Limb (tissue), 2 donors: ENCODE results near the gene CIRBP.
A peak's percentile ranks its signal among the peaks of the same experiment; 100 is the strongest.

ENCODE experiments used
- DNase-seq, 2 donors: peaks; one replicate each; pipeline ENCODE4 v3.0.0-alpha.2; 2016; ENCODE audit errors: extremely low spot score in 2 of 2

CIRBP gene

DNA sequence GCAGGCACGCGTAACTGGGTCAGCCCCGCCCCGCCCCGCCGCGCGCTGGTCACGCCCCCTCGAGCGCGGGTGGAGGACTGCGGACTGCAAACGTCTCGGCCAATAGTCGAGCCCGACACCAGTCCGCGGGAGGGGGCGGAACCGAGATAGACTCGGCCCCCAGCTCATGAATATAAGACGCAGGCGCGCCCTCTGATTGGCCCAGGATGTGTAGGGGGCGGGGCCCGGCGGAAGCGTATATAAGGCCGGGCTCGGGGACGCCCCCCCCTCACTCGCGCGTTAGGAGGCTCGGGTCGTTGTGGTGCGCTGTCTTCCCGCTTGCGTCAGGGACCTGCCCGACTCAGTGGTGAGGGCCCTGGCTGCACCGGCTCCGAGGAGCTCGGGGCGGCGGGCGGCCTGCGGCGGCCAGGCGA, at the start of gene CIRBP:
Gene CIRBP (plus strand): TSS at position 268 of the 413 bp plus-strand sequence. CDS start 1,602 bp downstream, outside the sequence.
- peak; percentile 99 for DNase-seq

DNA sequence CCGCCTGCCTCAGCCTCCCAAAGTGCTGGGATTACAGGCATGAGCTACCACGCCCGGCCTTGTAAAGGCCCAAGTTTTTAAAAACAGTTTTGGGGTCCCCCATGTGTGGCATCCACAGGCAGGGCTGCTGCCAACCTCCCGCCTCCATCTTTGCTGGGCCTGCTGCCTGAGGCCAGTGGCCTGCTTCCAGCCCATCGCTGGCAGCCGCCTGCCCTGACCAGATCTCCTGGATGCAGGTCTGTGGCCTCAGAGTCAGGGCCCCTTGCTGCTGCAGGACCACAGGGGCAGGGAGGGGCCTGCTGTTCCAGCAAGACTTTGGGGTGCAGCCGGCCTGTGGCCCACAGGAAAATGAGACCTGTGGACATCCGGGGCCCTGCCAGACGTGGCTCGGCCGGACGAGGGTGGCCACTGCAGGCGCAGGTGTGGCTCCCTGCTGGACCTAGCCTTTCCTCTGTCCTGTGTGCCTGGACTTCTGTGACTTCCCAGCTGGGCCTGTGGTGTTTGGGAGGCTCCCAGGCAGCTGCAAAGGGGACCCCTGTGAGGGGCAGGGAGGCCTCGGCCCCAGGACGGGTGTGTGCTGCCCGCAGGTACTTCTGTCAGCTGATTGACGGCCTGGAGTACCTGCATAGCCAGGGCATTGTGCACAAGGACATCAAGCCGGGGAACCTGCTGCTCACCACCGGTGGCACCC, 49.2 kb upstream of the CIRBP start:
- DNase-seq, result no peak

DNA sequence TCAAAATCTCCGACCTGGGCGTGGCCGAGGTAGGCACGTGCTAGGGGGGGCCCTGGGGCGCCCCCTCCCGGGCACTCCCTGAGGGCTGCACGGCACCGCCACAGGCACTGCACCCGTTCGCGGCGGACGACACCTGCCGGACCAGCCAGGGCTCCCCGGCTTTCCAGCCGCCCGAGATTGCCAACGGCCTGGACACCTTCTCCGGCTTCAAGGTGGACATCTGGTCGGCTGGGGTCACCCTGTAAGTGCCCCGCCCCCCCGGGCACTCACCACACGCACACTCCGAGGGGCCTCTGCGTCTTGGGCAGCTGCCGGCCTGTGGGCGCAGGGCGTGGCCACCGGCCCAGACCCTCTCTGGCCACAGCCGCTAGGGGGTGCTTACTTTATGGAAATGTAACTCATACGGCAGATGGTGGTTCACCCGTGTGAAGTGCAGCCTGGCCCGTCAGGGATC, 48.6 kb upstream of the CIRBP start:
- no peak for DNase-seq

DNA sequence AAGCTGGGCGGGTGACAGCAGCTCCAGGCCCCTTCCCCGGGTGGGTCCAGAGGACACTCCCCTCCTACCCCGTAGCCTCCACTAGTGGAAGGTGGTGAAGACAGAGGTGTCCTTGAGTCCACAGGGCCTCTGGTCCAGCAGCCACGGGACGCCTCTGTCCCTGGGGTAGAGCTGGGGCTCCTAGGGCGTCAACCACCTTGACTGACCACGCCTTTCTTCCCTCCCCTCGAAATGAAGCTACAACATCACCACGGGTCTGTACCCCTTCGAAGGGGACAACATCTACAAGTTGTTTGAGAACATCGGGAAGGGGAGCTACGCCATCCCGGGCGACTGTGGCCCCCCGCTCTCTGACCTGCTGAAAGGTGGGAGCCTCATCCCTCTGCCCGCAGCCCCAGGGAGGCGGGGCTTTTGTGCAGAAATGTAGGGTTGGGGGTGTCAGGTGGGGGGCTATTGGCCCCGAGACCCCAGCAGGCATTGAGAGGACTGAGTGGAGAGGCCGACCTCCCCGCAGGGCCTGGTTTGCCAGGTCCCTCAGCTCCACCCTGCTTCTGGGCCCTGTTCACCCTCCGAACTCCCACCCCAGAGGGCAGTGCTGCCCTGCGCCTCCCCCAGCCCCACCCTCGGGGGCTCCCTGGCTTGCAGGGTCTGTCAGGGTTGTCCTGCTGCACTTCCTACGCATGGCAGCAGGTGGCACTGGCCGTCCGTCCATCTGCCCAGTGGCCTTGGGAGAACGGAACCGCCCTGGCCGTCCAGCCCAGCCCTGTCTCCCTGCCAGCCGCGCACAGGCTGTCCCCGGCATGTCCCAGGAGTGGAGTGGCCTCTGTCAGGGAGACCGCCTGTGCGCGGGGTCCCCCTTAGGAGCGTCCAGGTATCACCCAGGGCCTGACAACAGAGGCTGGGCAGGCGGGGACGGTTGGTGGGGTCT, 47.9 kb upstream of the CIRBP start:
- peak in 1 of 2 donors; percentile 73 for DNase-seq

DNA sequence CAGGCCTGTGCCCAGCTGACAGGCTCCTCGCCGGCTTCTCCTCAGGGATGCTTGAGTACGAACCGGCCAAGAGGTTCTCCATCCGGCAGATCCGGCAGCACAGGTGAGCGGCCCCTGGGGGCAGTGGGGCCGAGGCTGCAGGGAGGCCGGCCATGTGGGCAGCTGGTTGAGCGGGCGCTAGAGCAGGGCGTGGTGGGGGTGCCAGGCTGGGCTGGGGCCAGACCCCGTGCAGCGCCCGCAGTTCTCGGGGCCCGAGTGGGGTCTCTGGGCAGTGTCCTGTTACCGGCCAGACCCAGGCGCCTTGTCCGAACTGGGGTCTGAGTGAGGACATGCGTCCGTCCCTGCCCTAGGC, 47.3 kb upstream of the CIRBP start:
- DNase-seq, result no peak

DNA sequence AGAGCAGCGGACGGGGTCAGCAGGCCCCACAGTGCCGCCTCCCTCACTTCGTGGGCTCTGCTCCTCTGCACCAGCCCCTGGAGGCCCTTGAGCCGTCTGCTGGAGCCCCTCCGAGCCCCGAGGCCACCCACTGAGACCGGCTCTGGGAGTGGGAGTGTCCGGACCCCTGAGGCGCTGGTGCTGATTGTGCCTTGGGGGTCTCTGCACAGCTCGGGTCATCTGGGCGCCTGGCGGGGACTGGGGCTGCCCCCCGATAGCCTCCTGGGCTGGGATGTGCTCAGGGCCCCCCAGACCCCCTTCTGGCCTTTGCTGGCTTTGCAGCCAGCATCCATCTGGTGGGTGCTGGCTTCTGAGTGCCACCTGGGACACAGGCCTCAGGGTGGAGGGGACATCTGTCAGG, 46.7 kb upstream of the CIRBP start:
- no peak for DNase-seq

DNA sequence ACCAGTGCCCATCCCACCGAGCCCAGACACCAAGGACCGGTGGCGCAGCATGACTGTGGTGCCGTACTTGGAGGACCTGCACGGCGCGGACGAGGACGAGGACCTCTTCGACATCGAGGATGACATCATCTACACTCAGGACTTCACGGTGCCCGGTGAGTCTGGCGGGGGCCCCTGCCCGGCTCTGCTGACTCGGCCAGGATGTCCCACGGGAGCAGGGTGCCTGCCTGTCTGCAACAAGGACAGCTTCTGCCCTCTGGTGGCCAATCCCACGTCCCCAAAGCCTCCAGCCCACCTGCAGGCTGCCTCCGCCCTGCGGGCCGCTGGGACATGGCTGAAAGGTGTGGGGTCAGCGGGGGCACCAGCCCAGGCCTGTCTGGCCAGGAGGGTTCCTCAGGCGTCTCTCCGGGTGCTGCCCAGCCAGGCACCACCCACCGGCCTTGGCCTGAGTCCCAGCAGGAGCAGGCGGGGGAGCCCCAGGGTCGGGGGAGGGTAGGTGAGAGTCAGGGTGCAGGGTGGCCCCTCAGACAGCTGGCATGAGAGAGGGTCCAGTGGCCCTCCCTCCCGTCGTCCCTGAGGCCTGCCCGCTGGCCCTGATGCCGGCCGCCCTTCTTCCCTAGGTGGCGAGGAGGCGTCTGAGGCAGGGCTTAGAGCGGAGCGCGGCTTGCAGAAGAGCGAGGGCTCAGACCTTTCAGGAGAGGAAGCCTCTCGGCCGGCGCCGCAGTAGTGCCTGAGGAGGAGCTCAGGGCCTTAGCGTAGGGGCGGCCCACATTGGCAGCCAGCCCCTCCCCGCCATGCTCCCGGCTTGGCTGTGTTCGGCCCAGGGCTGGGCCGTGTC, 45.9 kb upstream of the CIRBP start:
- DNase-seq, result no peak

DNA sequence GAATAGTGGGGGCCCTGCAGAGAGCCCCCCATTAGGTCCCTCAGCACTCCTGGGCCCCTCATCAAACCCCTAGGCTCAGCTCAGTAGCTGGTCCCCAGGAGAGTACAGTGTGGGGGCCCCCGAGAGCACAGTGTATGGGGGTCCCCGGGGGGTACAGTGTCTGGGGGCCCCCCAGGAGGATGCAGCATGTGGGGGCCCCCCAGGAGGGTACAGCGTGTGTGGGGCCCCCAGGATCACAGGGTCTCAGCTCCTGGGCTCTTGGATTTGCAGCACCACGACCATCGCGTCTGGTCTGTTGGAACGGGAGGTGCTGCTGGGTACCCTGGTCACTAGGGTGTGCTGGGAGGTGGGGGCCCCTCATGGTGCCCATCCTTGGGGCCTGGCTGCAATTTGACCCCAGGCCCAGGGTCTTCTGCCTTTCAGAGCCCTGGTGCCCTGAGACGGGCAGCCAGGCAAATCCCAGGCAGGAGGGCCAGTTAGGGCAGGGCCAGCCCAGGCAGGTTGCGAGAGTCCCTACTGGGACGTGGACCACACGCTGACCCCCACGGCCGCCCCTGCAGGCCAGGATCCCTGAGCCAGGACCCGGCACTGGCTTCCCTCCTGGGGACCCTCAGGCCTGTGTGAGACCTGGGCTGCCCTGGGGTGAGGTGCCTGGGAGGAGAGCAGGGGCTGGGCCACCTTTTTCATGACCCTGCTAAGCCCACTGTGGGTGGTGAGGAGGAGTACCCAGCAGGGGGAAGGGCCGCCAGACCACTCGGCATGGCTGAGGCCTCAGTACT, 44.9 kb upstream of the CIRBP start:
- no peak for DNase-seq

DNA sequence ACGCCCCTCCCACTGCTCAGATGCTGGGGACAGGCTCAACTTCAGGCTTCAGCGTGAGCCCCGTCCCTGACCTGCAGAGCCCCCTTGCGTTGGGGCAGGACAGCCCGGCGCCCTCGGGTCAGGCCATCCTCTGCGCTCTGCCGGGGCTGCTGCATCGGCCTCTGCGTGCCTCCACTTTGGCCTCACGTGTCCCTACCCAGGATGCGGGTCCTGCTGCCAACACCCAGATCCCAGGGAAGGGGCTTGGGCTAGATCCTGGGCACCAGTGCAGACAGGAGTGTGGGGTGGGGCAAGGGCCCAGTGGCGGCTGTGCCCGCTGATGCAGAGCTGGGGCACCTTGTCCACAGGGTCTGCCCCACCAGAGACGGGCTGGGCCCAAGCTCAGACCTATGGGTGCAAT, 44.3 kb upstream of the CIRBP start:
- no peak for DNase-seq

DNA sequence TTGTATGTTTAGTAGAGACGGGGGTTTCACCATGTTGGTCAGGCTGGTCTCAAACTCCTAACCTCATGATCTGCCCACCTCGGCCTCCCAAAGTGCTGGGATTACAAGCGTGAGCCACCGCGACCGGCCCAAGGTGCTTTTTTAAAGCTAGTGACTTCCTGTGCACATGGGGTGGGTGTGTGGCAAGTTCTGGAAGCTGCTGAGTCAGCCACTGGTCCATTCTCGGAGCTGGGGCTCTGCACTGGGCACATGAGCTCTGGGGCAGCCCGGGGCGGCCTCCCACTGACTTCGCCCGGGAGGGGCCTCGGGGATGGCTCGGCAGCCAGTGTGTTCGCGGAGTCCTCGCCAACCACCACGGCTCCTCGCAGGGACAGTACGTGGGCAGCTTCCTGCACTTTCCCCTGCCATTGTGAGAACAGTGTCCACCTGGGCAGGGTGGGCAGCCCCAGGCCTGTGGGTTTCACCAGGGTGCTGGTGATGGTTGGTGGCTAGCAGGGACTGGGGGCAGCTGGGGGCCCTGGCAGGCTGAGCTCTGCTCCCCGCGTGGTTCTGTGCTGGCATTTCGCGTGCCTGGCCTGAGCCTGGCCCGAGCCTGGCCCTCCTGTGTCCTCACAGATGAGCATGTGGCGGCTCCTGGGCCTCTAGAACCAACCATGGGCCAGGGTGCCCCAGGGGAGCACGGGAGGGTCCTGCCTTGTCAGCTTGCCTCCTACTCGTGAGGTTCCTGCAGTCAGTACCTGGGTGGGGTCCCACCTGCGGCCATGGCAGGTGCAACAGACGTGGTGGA, 43.5 kb upstream of the CIRBP start:
- DNase-seq, result no peak

DNA sequence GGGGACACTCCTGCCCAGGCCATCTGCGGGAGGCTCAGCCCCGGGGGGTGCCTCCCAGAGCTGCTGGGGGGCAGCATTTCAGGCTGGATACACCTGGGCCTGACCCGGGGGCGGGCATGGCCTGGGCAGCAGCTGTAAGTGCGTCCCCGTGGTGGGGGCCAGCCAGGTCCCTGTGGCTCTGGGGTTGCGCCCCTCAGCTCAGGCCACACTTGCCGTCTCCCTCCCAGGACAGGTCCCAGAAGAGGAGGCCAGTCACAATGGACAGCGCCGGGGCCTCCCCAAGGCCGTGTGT, 43.0 kb upstream of the CIRBP start:
- DNase-seq, result no peak

DNA sequence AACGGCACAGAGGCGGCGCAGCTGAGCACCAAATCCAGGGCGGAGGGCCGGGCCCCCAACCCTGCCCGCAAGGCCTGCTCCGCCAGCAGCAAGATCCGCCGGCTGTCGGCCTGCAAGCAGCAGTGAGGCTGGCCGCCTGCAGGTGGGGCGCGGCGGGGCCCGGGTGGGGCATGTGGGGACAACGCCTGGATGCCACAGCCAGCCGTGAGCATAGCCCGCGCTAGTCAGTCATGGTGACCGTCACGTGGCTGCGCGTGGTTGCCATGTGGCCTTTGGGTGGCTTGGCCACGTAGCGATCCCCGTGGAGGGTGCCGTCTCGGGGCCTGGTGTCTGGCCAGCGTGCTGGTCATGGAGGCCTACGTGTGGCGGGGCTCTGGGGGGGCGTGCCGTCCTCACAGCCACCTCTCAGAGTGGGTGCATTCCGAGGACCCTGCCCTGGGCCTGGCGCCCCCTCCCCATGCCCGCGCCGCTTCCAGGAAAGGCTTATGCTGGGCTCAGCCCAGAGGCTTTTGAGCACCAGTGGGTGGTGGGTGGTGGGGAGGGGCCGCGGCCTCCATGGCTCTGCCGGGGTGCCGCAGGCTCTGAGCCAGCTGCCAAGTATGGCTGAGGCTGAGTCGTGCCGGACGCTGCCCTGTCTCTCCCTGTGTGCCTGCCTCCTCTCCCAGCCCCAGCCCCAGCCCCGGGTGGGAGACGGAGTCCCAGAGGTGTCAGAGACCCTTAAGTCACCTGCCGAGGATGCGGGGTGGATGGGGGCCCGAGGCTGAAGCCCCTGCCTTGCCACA, 42.4 kb upstream of the CIRBP start:
- no peak for DNase-seq

DNA sequence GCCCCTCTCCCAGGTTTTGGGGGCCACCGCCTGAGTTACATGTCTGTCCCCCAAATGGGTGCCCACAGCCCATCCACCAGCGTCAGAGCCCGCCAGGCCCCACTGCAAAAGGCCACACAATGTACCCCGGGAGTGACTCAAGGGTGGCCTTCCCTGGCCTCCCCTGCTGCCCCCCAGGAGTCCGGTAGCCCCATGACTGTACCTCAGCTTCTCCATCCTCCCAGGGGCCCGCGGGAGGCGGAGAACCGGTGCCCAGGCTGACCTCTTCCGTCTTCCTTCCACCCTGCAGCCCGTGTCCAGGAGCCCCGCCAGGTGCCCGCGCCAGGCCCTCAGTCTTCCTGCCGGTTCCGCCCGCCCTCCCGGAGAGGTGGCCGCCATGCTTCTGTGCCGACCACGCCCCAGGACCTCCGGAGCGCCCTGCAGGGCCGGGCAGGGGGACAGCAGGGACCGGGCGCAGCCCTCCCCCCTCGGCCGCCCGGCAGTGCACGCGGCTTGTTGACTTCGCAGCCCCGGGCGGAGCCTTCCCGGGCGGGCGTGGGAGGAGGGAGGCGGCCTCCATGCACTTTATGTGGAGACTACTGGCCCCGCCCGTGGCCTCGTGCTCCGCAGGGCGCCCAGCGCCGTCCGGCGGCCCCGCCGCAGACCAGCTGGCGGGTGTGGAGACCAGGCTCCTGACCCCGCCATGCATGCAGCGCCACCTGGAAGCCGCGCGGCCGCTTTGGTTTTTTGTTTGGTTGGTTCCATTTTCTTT, 41.7 kb upstream of the CIRBP start:
- no peak for DNase-seq

DNA sequence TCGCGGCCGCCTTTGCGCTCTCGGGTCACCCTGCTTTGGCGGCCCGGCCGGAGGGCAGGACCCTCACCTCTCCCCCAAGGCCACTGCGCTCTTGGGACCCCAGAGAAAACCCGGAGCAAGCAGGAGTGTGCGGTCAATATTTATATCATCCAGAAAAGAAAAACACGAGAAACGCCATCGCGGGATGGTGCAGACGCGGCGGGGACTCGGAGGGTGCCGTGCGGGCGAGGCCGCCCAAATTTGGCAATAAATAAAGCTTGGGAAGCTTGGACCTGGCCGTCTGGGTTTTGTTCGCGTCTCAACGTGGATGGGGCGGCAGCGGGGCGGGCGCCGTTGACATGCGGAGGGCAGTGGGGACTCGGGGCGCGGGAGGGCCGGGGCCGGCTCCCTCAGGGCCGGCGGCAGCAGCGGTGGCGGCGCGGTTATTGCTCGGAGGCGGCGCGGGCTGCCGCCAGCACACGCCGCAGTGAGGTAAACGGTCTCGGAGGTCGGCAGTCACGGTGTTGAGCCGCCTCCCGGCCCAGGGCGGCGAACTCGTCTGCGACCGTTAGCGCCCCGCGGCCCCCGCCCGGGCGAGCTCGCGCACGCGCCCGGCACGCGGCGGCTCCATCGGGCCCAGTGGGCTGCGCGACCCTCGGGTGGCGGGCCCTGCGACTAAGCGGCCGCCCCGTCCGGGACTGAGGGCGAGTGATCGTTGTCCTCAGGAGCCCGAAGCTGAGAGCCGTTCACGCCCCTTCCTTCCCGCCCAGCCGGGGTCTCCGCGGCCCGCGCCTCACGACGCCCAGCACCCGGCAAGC, 40.8 kb upstream of the CIRBP start:
- no peak for DNase-seq

DNA sequence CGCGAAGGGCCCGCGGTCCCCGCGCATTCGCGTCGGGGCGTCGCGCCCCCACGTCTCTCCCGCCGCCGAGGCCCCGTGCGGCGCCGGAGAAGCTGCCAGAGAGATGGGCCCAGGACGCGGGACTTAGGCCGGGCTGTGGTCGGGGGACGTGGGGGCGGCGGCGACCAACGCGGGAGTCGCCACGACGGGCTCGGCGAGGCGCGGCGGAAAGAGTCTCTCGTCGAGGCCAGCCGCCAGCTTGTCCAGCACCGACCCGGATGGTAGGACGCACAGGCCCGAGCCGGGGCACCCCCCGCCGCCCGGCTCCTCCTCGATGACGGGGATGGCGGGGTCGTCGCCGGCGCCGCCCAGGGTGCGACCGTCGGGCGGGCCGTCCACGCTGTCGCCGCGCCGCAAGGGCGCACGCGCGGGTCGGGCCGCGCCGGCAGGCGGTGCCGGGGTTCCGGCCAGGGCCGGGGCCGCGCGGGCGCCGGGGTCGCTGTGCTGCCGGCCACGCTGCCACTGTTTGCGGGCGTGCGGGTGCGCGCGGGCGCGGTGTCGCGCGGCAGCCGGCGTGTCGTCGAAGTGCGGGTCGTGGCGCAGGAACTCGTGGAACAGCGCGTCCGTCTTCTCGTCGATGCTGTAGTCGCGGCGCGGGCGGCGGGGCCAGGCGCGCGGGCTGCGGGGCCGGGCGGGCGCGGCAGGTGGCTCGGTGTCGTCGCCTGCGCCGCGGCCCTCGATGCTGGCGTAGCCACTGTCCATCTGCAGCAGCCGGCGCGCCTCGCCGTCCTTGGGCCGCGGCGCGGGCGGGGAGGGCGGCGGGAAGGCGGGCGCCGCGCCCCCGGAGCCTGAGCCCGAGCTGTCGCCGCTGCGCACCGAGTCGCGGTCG, 39.8 kb upstream of the CIRBP start:
- DNase-seq, result no peak

DNA sequence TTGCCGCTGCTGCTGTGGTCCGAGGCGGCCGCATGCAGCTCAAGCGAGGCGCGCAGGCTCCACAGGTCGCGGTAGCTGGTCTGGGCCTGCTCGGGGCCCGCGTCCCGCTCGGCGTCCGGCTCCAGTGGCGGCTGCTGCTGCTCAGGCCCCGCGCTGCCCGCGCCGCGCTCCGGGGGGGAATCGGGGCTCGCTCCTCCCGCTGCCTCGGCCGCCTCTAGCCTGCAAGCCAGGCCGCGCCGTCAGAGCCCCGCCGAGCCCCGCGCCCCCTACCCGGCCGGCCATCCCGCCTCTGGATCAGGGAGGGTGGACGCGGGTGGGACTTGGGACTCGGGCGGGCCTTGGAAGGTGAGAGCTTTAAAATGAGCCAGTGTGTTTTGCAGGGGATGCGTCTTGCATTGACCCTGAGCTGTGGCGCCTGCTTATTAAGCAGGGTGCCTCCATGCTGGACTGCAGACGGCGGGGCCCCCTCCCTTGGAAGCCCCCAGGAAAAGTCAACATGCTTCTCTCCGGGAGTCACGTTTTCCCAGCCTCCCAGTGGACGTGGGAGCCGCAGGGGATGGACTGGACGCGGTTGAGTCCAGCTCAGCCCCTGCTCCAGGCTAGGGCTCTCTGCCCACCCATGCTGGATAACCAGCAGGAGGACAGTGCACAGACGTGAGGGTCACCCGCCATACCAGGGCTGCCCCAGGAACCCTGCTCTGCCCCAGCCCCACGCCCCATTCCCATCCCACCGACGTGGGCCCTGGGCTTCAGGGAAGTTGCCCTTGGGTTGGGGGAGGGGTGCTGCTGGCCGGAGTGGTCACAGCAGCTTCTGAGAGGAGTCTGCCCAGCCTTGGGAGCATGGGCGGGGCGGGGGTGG, 39.0 kb upstream of the CIRBP start:
- DNase-seq, result no peak
